ENCODE data around the gene UBE2F.
"Not testable (repeated sequence)": the region's sequence is repeated elsewhere in the genome, so short reads cannot be mapped to it uniquely, and the experiment has no call there.

UBE2F gene

DNA sequence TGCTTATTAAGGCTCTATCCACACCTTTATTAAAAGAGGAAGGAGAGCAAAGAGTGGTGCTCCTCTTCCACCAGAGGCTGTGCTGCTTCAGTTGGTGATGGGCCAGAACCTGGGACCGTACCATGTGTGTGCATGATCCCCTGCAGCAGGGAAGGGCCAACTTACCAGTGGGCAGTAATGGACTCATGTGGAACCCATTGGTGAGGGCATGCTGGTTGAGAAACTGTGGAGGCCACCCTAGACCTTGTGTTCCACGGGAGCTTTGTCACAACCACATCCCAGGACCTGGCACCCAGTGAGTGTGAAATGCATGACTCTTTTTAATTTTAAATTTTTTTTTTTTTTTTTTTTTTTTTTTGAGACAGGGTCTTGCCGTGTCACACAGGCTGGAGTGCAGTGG is 5.4 kb downstream of the UBE2F start:
- no peak for TF ChIP-seq TAF1 (IDR thresholded peaks at IDR 0.05; ENCODE audit: low read depth, low read length)
- no peak for TF ChIP-seq POLR2AphosphoS5 (IDR thresholded peaks at IDR 0.05; ENCODE audit: low read depth, low read length)
- no peak for TF ChIP-seq SPI1 (IDR thresholded peaks at IDR 0.05; ENCODE audit: low read depth, low read length)
- TF ChIP-seq POLR2A (IDR thresholded peaks at IDR 0.05; ENCODE audit: low read depth, low read length) = no peak
- TF ChIP-seq POU2F2 (IDR thresholded peaks at IDR 0.05; ENCODE audit: low read depth, low read length) = no peak
- no peak for TF ChIP-seq PAX5 (IDR thresholded peaks at IDR 0.05; ENCODE audit: insufficient read depth, low read length, severe bottlenecking)
- DNase-seq (ENCODE audit: insufficient read length, low spot score) = no peak
- no peak for FAIRE-seq

DNA sequence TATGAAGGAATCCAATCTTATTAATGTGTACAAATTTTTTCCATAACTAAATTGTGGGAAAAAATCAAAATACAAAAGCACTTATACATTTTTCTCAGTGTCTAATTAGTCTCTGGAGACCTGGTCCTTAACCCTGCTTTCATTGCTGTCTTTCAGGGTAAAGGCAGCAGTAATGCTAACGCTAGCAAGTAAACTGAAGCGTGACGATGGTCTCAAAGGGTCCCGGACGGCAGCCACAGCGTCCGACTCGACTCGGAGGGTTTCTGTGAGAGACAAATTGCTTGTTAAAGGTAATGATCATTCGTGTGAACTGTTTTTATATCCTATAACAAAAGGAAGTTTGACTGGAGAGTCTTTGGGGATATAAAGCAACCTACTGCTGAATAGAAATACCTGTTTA is 6.1 kb downstream of the UBE2F start:
- FAIRE-seq (no peak), DNase-seq (ENCODE audit: insufficient read length, low spot score) (no peak)
- TF ChIP-seq POLR2AphosphoS5 (IDR thresholded peaks at IDR 0.05; ENCODE audit: low read depth, low read length) (no peak), POU2F2 (IDR thresholded peaks at IDR 0.05; ENCODE audit: low read depth, low read length) (no peak), PAX5 (IDR thresholded peaks at IDR 0.05; ENCODE audit: insufficient read depth, low read length, severe bottlenecking) (no peak), TAF1 (IDR thresholded peaks at IDR 0.05; ENCODE audit: low read depth, low read length) (no peak), SPI1 (IDR thresholded peaks at IDR 0.05; ENCODE audit: low read depth, low read length) (no peak), POLR2A (IDR thresholded peaks at IDR 0.05; ENCODE audit: low read depth, low read length) (no peak)

DNA sequence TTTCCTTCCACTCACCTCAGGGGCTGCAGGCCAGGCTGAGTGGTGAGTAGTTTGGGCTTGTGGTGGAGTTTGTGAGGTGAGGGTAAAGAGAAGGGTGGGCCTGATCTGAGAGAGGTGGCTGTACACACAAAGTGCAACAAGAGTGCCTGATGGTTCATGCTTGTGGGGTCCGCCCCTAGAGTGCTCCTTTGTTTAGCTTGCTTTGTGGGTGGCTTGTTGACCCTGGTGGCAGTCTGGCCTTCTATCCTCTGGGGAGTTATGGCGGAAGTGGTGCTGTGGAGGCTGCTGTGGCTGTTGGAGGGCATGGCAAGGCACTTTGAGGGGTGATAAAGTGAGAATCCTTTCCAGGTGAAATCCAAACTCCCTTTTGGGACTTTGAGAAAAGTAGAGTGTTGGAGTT is 10.6 kb downstream of the UBE2F start:
- DNase-seq (ENCODE audit: insufficient read length, low spot score) (no peak), FAIRE-seq (no peak)
- no peak for TF ChIP-seq POU2F2 (IDR thresholded peaks at IDR 0.05; ENCODE audit: low read depth, low read length)

- DNase-seq (ENCODE audit: insufficient read length, low spot score) = no peak
- FAIRE-seq = no peak
- TF ChIP-seq TAF1 (IDR thresholded peaks at IDR 0.05; ENCODE audit: low read depth, low read length) (no peak), POLR2A (IDR thresholded peaks at IDR 0.05; ENCODE audit: low read depth, low read length) (no peak), POU2F2 (IDR thresholded peaks at IDR 0.05; ENCODE audit: low read depth, low read length) (no peak), SPI1 (IDR thresholded peaks at IDR 0.05; ENCODE audit: low read depth, low read length) (no peak), POLR2AphosphoS5 (IDR thresholded peaks at IDR 0.05; ENCODE audit: low read depth, low read length) (no peak), PAX5 (IDR thresholded peaks at IDR 0.05; ENCODE audit: insufficient read depth, low read length, severe bottlenecking) (no peak)
Measured at GRCh38 chr2:237978058-237978712, 11.4 kb downstream of the UBE2F start.

- DNase-seq (ENCODE audit: insufficient read length, low spot score) (no peak), FAIRE-seq (no peak)
- no peak for TF ChIP-seq SPI1 (IDR thresholded peaks at IDR 0.05; ENCODE audit: low read depth, low read length)
- no peak for TF ChIP-seq PAX5 (IDR thresholded peaks at IDR 0.05; ENCODE audit: insufficient read depth, low read length, severe bottlenecking)
- no peak for TF ChIP-seq POLR2AphosphoS5 (IDR thresholded peaks at IDR 0.05; ENCODE audit: low read depth, low read length)
- no peak for TF ChIP-seq POLR2A (IDR thresholded peaks at IDR 0.05; ENCODE audit: low read depth, low read length)
- no peak for TF ChIP-seq POU2F2 (IDR thresholded peaks at IDR 0.05; ENCODE audit: low read depth, low read length)
- no peak for TF ChIP-seq TAF1 (IDR thresholded peaks at IDR 0.05; ENCODE audit: low read depth, low read length)
Measured at GRCh38 chr2:237979331-237979730, 12.5 kb downstream of the UBE2F start.

GRCh38 chr2:237980087-237980486 is 13.3 kb downstream of the UBE2F start:
- FAIRE-seq = no peak
- TF ChIP-seq POLR2AphosphoS5 (IDR thresholded peaks at IDR 0.05; ENCODE audit: low read depth, low read length) (no peak), SPI1 (IDR thresholded peaks at IDR 0.05; ENCODE audit: low read depth, low read length) (no peak), PAX5 (IDR thresholded peaks at IDR 0.05; ENCODE audit: insufficient read depth, low read length, severe bottlenecking) (no peak), POU2F2 (IDR thresholded peaks at IDR 0.05; ENCODE audit: low read depth, low read length) (no peak), POLR2A (IDR thresholded peaks at IDR 0.05; ENCODE audit: low read depth, low read length) (no peak), TAF1 (IDR thresholded peaks at IDR 0.05; ENCODE audit: low read depth, low read length) (no peak)
- DNase-seq (ENCODE audit: insufficient read length, low spot score) = no peak

- DNase-seq (ENCODE audit: insufficient read length, low spot score) = no peak
- FAIRE-seq = no peak
- TF ChIP-seq TAF1 (IDR thresholded peaks at IDR 0.05; ENCODE audit: low read depth, low read length) = no peak
- no peak for TF ChIP-seq PAX5 (IDR thresholded peaks at IDR 0.05; ENCODE audit: insufficient read depth, low read length, severe bottlenecking)
- TF ChIP-seq POLR2A (IDR thresholded peaks at IDR 0.05; ENCODE audit: low read depth, low read length) = no peak
- TF ChIP-seq POU2F2 (IDR thresholded peaks at IDR 0.05; ENCODE audit: low read depth, low read length) = no peak
- TF ChIP-seq POLR2AphosphoS5 (IDR thresholded peaks at IDR 0.05; ENCODE audit: low read depth, low read length) = no peak
- no peak for TF ChIP-seq SPI1 (IDR thresholded peaks at IDR 0.05; ENCODE audit: low read depth, low read length)
Measured at GRCh38 chr2:237980751-237981150, 13.9 kb downstream of the UBE2F start.

GRCh38 chr2:237981621-237982020 is 14.8 kb downstream of the UBE2F start:
- FAIRE-seq; DNase-seq (ENCODE audit: insufficient read length, low spot score): not testable (repeated sequence)

- TF ChIP-seq TAF1 (IDR thresholded peaks at IDR 0.05; ENCODE audit: low read depth, low read length) (no peak), POLR2A (IDR thresholded peaks at IDR 0.05; ENCODE audit: low read depth, low read length) (no peak), POLR2AphosphoS5 (IDR thresholded peaks at IDR 0.05; ENCODE audit: low read depth, low read length) (no peak), SPI1 (IDR thresholded peaks at IDR 0.05; ENCODE audit: low read depth, low read length) (no peak), PAX5 (IDR thresholded peaks at IDR 0.05; ENCODE audit: insufficient read depth, low read length, severe bottlenecking) (no peak), POU2F2 (IDR thresholded peaks at IDR 0.05; ENCODE audit: low read depth, low read length) (no peak)
- FAIRE-seq (no peak), DNase-seq (ENCODE audit: insufficient read length, low spot score) (no peak)
Measured at GRCh38 chr2:237982039-237982725, 15.4 kb downstream of the UBE2F start.

DNA sequence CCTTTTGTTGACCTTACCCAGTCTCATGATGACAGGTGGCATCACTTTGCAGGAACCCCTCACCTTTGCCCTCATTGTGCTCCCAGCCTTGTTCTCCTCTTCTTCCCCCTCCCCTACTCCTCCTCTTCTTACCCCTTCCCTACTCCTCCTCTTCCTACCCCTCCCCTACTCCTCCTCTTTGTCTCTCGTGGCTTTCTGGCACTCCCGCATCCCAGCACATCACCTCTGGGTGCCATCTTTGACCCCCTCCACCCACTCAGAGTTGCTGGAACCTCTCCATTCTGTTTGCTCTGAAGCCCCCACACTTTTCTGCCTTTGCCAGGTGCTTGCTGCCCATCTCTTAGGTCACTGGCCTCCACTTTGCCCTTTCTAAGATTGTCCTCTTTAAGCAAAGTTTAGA is 17.1 kb downstream of the UBE2F start:
- FAIRE-seq = no peak
- TF ChIP-seq POLR2A (IDR thresholded peaks at IDR 0.05; ENCODE audit: low read depth, low read length) = no peak
- no peak for DNase-seq (ENCODE audit: insufficient read length, low spot score)
